ENCODE data around the gene MT4.

MT4 gene

GRCh38 chr16:56605475-56605874, 40.6 kb downstream of the MT4 start:
- no peak for DNase-seq

- DNase-seq: peak in 4 of 14 donors; percentile 16 to 56 (median 26)
Observed at GRCh38 chr16:56606071-56606475, 41.2 kb downstream of the MT4 start.

- peak in 4 of 14 donors; percentile 17 to 61 (median 32) for DNase-seq
Observed at GRCh38 chr16:56606476-56607108, 41.7 kb downstream of the MT4 start.

GRCh38 chr16:56607109-56607618, 42.3 kb downstream of the MT4 start:
- DNase-seq: peak in 7 of 14 donors; percentile 34 to 81 (median 49)

GRCh38 chr16:56607675-56608042, 42.8 kb downstream of the MT4 start:
- DNase-seq: peak in 2 of 14 donors; percentile 34 to 44

- DNase-seq: peak in 13 of 14 donors; percentile 50 to 93 (median 78)
Observed at GRCh38 chr16:56608043-56608875, 43.4 kb downstream of the MT4 start, which contains the start of gene MT2A. Gene MT2A (plus strand): TSS chr16:56608584. CDS start chr16:56608656, 72 bp downstream.

GRCh38 chr16:56608876-56609462, 44.1 kb downstream of the MT4 start:
- DNase-seq: peak in 6 of 14 donors; percentile 25 to 70 (median 51)

- DNase-seq: peak in 12 of 14 donors; percentile 18 to 62 (median 46)
Observed at GRCh38 chr16:56609463-56609921, 44.6 kb downstream of the MT4 start.

- peak in 12 of 14 donors; percentile 11 to 82 (median 48) for DNase-seq
Observed at GRCh38 chr16:56610017-56610608, 45.2 kb downstream of the MT4 start.

- DNase-seq: no peak
Observed at GRCh38 chr16:56610609-56611111, 45.8 kb downstream of the MT4 start.

GRCh38 chr16:56611281-56611833, 46.5 kb downstream of the MT4 start:
- DNase-seq: peak in 7 of 14 donors; percentile 20 to 76 (median 46)

GRCh38 chr16:56613706-56614105, 48.8 kb downstream of the MT4 start:
- no peak for DNase-seq

GRCh38 chr16:56614549-56614991, 49.7 kb downstream of the MT4 start:
- DNase-seq: no peak

GRCh38 chr16:56615353-56615752, 50.5 kb downstream of the MT4 start:
- no peak for DNase-seq

- no peak for DNase-seq
Observed at GRCh38 chr16:56616608-56617211, 51.8 kb downstream of the MT4 start.

GRCh38 chr16:56617212-56618085, 52.6 kb downstream of the MT4 start:
- peak in 6 of 14 donors; percentile 8 to 54 (median 40) for DNase-seq

GRCh38 chr16:56618138-56618537, 53.3 kb downstream of the MT4 start:
- no peak for DNase-seq
